ENCODE results near the gene RERE.

RERE gene

GRCh38 chr1:8355439-8356255, 461.8 kb downstream of the RERE start:
- no peak for ATAC-seq

- no peak for ATAC-seq
These were observed 463.4 kb downstream of the RERE start for GRCh38 chr1:8354038-8354437.

- no peak for ATAC-seq
These were observed 464.3 kb downstream of the RERE start for GRCh38 chr1:8352886-8353785.

GRCh38 chr1:8352471-8352845, 465.0 kb downstream of the RERE start:
- no peak for ATAC-seq

- ATAC-seq, result no peak
These were observed 465.6 kb downstream of the RERE start for GRCh38 chr1:8351693-8352470.

GRCh38 chr1:8350914-8351684, 466.3 kb downstream of the RERE start:
- ATAC-seq, result no peak

GRCh38 chr1:8349961-8350360, 467.5 kb downstream of the RERE start:
- ATAC-seq, result no peak

GRCh38 chr1:8349473-8349865, 468.0 kb downstream of the RERE start:
- no peak for ATAC-seq

- ATAC-seq, result peak; percentile 77 to 83
These were observed 468.5 kb downstream of the RERE start for GRCh38 chr1:8348777-8349472.

- no peak for ATAC-seq
These were observed 469.2 kb downstream of the RERE start for GRCh38 chr1:8348047-8348776.

GRCh38 chr1:8347635-8348034, 469.8 kb downstream of the RERE start:
- no peak for ATAC-seq

GRCh38 chr1:8345621-8346415, 471.6 kb downstream of the RERE start:
- no peak for ATAC-seq

- no peak for ATAC-seq
These were observed 472.4 kb downstream of the RERE start for GRCh38 chr1:8344893-8345507.

GRCh38 chr1:8343464-8344001, 473.9 kb downstream of the RERE start:
- no peak for ATAC-seq

GRCh38 chr1:8343044-8343443, 474.4 kb downstream of the RERE start:
- no peak for ATAC-seq

GRCh38 chr1:8342325-8342724, 475.1 kb downstream of the RERE start:
- ATAC-seq, result no peak

- ATAC-seq, result no peak
These were observed 477.0 kb downstream of the RERE start for GRCh38 chr1:8340448-8340847.

- ATAC-seq, result no peak
These were observed 478.2 kb downstream of the RERE start for GRCh38 chr1:8339203-8339600.

GRCh38 chr1:8338526-8339202, 478.8 kb downstream of the RERE start:
- no peak for ATAC-seq
